H9 (cell line): ENCODE data around the gene SLMAP. TPM values are rescaled to one million over a fixed set of nuclear protein-coding genes. Genes with fewer than 3 reads are reported as not detected.

ENCODE experiments used
- DNase-seq: peaks from one replicate; pipeline ENCODE4 v3.0.0-alpha.2; 2017
- H2AFZ ChIP-seq: one replicate; pipeline ENCODE4 v1.6.1; 2013; ENCODE audit warnings: mild to moderate bottlenecking, low read length, control low read depth, moderate library complexity
- H2AK5ac ChIP-seq: 2 replicates; pipeline ENCODE4 v1.6.1; 2013; ENCODE audit warnings: low read length, control low read depth, mixed read lengths; ENCODE audit not compliant: insufficient read length
- H2BK120ac ChIP-seq: one replicate; pipeline ENCODE4 v1.6.1; 2013; ENCODE audit warnings: low read depth, mild to moderate bottlenecking, low read length, control low read depth, inconsistent platforms; ENCODE audit not compliant: poor library complexity, severe bottlenecking
- H2BK12ac ChIP-seq: 2 replicates; pipeline ENCODE4 v1.6.1; 2013; ENCODE audit warnings: low read length, control low read depth, mixed read lengths, low read depth; ENCODE audit not compliant: insufficient read length
- H2BK15ac ChIP-seq: 2 replicates; pipeline ENCODE4 v1.6.1; 2013; ENCODE audit warnings: low read depth, low read length, control low read depth
- H2BK20ac ChIP-seq: one replicate; pipeline ENCODE4 v1.6.1; 2013; ENCODE audit warnings: low read depth, mild to moderate bottlenecking, low read length, control low read depth, inconsistent platforms; ENCODE audit not compliant: poor library complexity, severe bottlenecking
- H2BK5ac ChIP-seq: 2 replicates; pipeline ENCODE4 v1.6.1; 2013; ENCODE audit warnings: low read length, control low read depth, mixed read lengths; ENCODE audit not compliant: insufficient read length
- H3K14ac ChIP-seq: 2 replicates; pipeline ENCODE4 v1.6.1; 2013; ENCODE audit warnings: low read length, control low read depth; ENCODE audit not compliant: insufficient read depth
- H3K18ac ChIP-seq: 2 replicates; pipeline ENCODE4 v1.6.1; 2013; ENCODE audit warnings: low read depth, mild to moderate bottlenecking, mixed read lengths, low read length, control low read depth; ENCODE audit not compliant: insufficient read length
- H3K23ac ChIP-seq: 2 replicates; pipeline ENCODE4 v1.6.1; 2013; ENCODE audit warnings: low read length, control low read depth, mixed read lengths, low read depth; ENCODE audit not compliant: insufficient read length
- H3K23me2 ChIP-seq: 2 replicates; pipeline ENCODE4 v1.6.1; 2013; ENCODE audit warnings: low read depth, mild to moderate bottlenecking, mixed read lengths, low read length, control low read depth; ENCODE audit not compliant: insufficient read length, poor library complexity, severe bottlenecking
- H3K27ac ChIP-seq: 2 replicates; pipeline ENCODE4 v1.5.1; 2013; ENCODE audit warnings: low read length, control low read depth, mixed read lengths, low read depth; ENCODE audit not compliant: insufficient read length
- H3K27me3 ChIP-seq: 2 replicates; pipeline ENCODE4 v1.6.1; 2013; ENCODE audit warnings: low read length, control low read depth, inconsistent platforms; ENCODE audit not compliant: insufficient read depth
- H3K4ac ChIP-seq: 2 replicates; pipeline ENCODE4 v1.6.1; 2013; ENCODE audit warnings: low read depth, mild to moderate bottlenecking, control low read depth, inconsistent platforms, low read length, moderate library complexity
- H3K4me1 ChIP-seq: 2 replicates; pipeline ENCODE4 v1.6.1; 2013; ENCODE audit warnings: low read length, control low read depth, inconsistent platforms; ENCODE audit not compliant: insufficient read depth
- H3K4me2 ChIP-seq: 2 replicates; pipeline ENCODE4 v1.6.1; 2013; ENCODE audit warnings: low read length, control low read depth, mixed read lengths; ENCODE audit not compliant: insufficient read length, insufficient read depth
- H3K56ac ChIP-seq: 2 replicates; pipeline ENCODE4 v1.6.1; 2013; ENCODE audit warnings: low read depth, mild to moderate bottlenecking, mixed read lengths, low read length, control low read depth; ENCODE audit not compliant: insufficient read length
- H3K79me1 ChIP-seq: 2 replicates; pipeline ENCODE4 v1.6.1; 2013; ENCODE audit warnings: low read depth, mild to moderate bottlenecking, moderate library complexity, low read length, control low read depth, inconsistent platforms; ENCODE audit not compliant: insufficient read depth, poor library complexity, severe bottlenecking
- H3K79me2 ChIP-seq: 2 replicates; pipeline ENCODE4 v1.6.1; 2013; ENCODE audit warnings: low read length, control low read depth, inconsistent platforms; ENCODE audit not compliant: insufficient read depth
- H3K9ac ChIP-seq: 2 replicates; pipeline ENCODE4 v1.6.1; 2013; ENCODE audit warnings: low read length, control low read depth, mixed read lengths; ENCODE audit not compliant: insufficient read length; ENCODE audit errors: extremely low read depth
- H3K9me3 ChIP-seq: one replicate; pipeline ENCODE4 v1.6.1; 2013; ENCODE audit warnings: low read depth, low read length, inconsistent platforms; ENCODE audit not compliant: control insufficient read depth
- H3T11ph ChIP-seq: one replicate; pipeline ENCODE4 v1.6.1; 2013; ENCODE audit warnings: mild to moderate bottlenecking, low read length, control low read depth, inconsistent platforms
- H4K20me1 ChIP-seq: one replicate; pipeline ENCODE4 v1.6.1; 2013; ENCODE audit not compliant: control insufficient read depth, insufficient read length, insufficient read depth
- H4K5ac ChIP-seq: 2 replicates; pipeline ENCODE4 v1.6.1; 2013; ENCODE audit warnings: low read depth, mild to moderate bottlenecking, mixed read lengths, low read length, control low read depth; ENCODE audit not compliant: insufficient read length
- H4K8ac ChIP-seq: replicated peaks from 2 replicates; pipeline ENCODE4 v1.6.1; 2013; ENCODE audit warnings: low read length, control low read depth, mixed read lengths, low read depth; ENCODE audit not compliant: insufficient read length
- H4K91ac ChIP-seq: 2 replicates; pipeline ENCODE4 v1.6.1; 2013; ENCODE audit warnings: low read depth, mild to moderate bottlenecking, moderate library complexity, mixed read lengths, low read length, control low read depth; ENCODE audit not compliant: insufficient read length
- H3K27ac Mint-ChIP-seq, 3 experiments: 2 replicates in 2 of 3; 3 replicates in 1 of 3; pipeline ENCODE4 v1.8.0; 2020 to 2021; ENCODE audit warnings: mixed read lengths in 3 of 3, mild to moderate bottlenecking in 1 of 3, moderate library complexity in 1 of 3
- H3K27me3 Mint-ChIP-seq: 2 replicates; pipeline ENCODE4 v1.8.0; 2021; ENCODE audit warnings: low read depth, mild to moderate bottlenecking, moderate library complexity, mixed read lengths
- H3K36me3 Mint-ChIP-seq, 3 experiments: 2 replicates in 2 of 3; 3 replicates in 1 of 3; pipeline ENCODE4 v1.8.0; 2020 to 2021; ENCODE audit warnings: low read depth in 3 of 3, mixed read lengths in 3 of 3; ENCODE audit not compliant: insufficient read depth in 1 of 3
- H3K4me1 Mint-ChIP-seq, 2 experiments: 2 replicates each; pipeline ENCODE4 v1.8.0; 2020; ENCODE audit warnings: mixed read lengths in 2 of 2
- H3K4me3 Mint-ChIP-seq, 2 experiments: 2 replicates in 1 of 2; 3 replicates in 1 of 2; pipeline ENCODE4 v1.8.0; 2020 to 2021; ENCODE audit warnings: mild to moderate bottlenecking in 2 of 2, mixed read lengths in 2 of 2, moderate library complexity in 1 of 2
- H3K9me3 Mint-ChIP-seq, 2 experiments: 2 replicates in 1 of 2; 3 replicates in 1 of 2; pipeline ENCODE4 v1.8.0; 2020; ENCODE audit warnings: mild to moderate bottlenecking in 2 of 2, mixed read lengths in 2 of 2, moderate library complexity in 1 of 2
- CTCF ChIP-seq: fragments of 200-600 bp; sonication (generic); conservative IDR thresholded peaks from 3 replicates; pipeline ENCODE4 v1.8.0; 2021; ENCODE audit warnings: antibody characterized with exemption, mild to moderate bottlenecking
- WGBS: extraction: QIAGEN DNeasy Blood & Tissue Kit; methylation state at CpG from one replicate; pipeline ENCODE4 v1.1.7; 2013; ENCODE audit warnings: missing lambda C conversion rate, low lambda C conversion rate, mixed read lengths; ENCODE audit not compliant: insufficient read length; ENCODE audit errors: extremely low coverage; 5-methylcytosine and 5-hydroxymethylcytosine counted together
- total RNA-seq: library from RNA; stranded (reverse); gene quantifications from 2 replicates; pipeline ENCODE4 v1.2.1, GENCODE V29; 2021

The SLMAP gene
- total RNA-seq, 1 experiment from 2014 or later, result 65.1 TPM

- H3K79me1 ChIP-seq, result no peaks in the 10 kb centered on the region
- no peak overlapping the region for H3K4me2 ChIP-seq
- no peak overlapping the region for H3T11ph ChIP-seq
- H4K20me1 ChIP-seq, result no peaks in the 10 kb centered on the region
- no peak overlapping the region for H2BK12ac ChIP-seq
- H3K27ac Mint-ChIP-seq, result no peak overlapping the region; a peak in 1 of 7 replicates
- no peak overlapping the region for H3K18ac ChIP-seq
- H3K14ac ChIP-seq, result no peak overlapping the region
- H2BK5ac ChIP-seq, result no peak overlapping the region
- no peak overlapping the region for H2BK20ac ChIP-seq
- H4K8ac ChIP-seq, result no peak overlapping the region
- WGBS, result no CpG with 5 or more reads among the region's 4 CpGs
- no peak overlapping the region for H3K56ac ChIP-seq
- no peak for TF ChIP-seq CTCF
- no peaks in the 10 kb centered on the region for H3K27me3 ChIP-seq
- no peak for DNase-seq
- H4K91ac ChIP-seq, result no peak overlapping the region
- no peak overlapping the region for H3K27ac ChIP-seq
- no peaks in the 10 kb centered on the region for H3K4me1 ChIP-seq
- no peak overlapping the region for H3K23ac ChIP-seq
- no peak overlapping the region for H3K4me3 Mint-ChIP-seq
- no peaks in the 10 kb centered on the region for H3K4me1 Mint-ChIP-seq
- H2BK15ac ChIP-seq, result no peak overlapping the region
- H4K5ac ChIP-seq, result no peak overlapping the region
- no peaks in the 10 kb centered on the region for H3K23me2 ChIP-seq
- H2BK120ac ChIP-seq, result no peak overlapping the region
- no peaks in the 10 kb centered on the region for H3K9me3 Mint-ChIP-seq
- H3K27me3 Mint-ChIP-seq, result no peaks in the 10 kb centered on the region
- H3K79me2 ChIP-seq, result no peaks in the 10 kb centered on the region
- H2AK5ac ChIP-seq, result no peak overlapping the region
- no peak overlapping the region for H3K4ac ChIP-seq
- H3K9ac ChIP-seq, result no peak overlapping the region
- no peak overlapping the region for H2AFZ ChIP-seq
- no peaks in the 10 kb centered on the region for H3K9me3 ChIP-seq
- H3K36me3 Mint-ChIP-seq, result peaks cover 2 to 16% (median 9%) of the 10 kb centered on the region in 3 experiments; a peak in 5 of 7 replicates
Observed at GRCh38 chr3:57855943-57856342, 99.8 kb downstream of the SLMAP start.
